Effector CD8-positive, alpha-beta T cell (primary cell): ENCODE data around the gene WDR36.
"Not testable (repeated sequence)": the region's sequence is repeated elsewhere in the genome, so short reads cannot be mapped to it uniquely, and the experiment has no call there.

ENCODE experiments used
- DNase-seq: peaks from one replicate; lab custom pipeline; 2025; lab: John Stamatoyannopoulos, UW

WDR36 gene

DNA sequence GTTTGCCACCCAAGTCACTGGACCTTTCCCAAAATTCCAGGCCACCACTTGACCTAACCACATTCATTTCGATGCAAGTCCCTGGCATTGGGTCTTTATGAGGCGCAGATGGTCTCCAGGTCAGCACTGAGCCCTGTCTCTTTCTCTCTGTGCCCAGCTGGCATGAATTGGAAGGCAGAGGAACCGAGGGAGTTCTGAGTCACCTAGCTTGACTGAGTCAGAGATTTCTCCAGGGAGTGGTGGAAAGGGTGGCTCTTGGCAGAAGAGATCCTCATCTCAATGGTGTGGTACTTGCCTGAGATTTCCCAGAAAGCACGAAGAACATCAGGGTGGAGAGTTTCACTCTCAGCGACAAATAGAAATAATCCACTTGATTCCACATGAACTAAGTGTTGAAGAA is 43.8 kb downstream of the WDR36 start:
- no peak for DNase-seq

DNA sequence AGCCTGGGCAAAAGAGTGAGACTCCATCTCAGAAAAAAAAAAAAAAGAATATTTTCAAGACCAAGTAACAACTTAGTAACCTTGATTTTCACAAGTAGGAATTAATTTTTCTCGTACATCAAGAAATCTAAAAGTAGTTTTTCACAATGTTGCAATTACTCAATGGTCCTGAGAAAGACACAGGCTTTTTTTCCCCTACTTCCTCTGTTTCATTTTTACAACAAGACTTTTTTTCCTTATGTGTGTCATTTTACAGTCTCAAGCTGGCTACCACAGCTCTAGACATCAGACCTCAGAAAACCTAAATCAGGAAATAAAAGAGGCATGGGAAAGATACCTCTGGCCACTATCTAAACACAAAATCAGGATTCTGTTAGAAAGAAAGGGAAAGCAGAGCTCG is 45.9 kb downstream of the WDR36 start:
- no peak for DNase-seq

DNA sequence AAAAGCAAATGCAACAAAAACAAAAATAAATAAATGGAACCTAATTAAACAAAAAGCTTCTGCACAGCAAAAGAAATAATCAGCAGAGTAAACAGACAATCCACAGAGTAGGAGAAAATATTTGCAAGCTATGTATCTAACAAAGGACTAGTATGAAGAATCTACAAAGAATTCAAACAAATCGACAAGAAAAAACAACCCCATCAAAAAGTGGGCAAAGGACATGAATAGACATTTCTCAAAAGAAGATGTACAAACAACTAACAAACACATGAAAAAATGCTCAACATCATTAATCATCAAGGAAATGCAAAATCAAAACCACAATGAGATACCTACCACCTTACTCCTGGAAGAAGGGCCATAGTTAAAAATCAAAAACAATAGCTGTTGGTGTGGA is 49.3 kb downstream of the WDR36 start:
- DNase-seq = not testable (repeated sequence)

DNA sequence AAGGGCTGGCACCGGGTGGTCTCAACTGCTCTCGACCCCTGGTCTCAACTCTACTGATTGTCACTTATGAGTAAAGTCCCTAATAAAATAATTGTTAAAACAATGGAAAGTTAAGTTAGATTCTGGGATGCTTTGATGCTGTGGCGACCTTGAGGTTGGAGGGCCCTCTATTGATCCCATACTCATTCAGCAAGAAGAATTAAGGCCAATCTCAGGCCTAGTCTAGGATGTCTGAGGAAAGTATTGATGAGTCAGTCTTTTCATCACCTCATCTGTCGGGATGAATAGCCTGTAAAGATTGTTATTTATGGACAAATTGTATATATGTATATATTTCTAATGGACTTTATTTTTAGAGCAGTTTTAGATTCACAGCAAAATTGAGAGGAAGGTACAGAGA is 50.8 kb downstream of the WDR36 start:
- DNase-seq = no peak

DNA sequence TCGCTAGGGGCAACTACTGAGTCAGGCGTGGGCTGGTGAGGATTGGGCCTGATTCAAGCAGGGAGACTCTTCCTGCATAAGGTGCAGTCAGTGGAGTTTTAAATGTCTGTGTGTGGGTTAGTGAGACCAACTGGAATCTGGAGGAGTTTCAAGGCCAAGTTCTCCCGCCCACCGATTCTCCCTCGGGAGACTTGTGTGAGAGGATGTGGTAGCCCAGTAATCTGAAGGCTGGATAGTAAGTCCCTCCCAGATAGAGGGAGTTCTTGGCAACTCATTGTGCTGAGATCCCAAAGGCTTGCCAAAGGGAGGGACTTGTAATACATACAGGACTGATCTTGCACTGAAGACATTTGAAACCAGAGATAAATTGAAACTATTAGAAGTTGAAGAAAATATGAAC is 51.8 kb downstream of the WDR36 start:
- DNase-seq = no peak

DNA sequence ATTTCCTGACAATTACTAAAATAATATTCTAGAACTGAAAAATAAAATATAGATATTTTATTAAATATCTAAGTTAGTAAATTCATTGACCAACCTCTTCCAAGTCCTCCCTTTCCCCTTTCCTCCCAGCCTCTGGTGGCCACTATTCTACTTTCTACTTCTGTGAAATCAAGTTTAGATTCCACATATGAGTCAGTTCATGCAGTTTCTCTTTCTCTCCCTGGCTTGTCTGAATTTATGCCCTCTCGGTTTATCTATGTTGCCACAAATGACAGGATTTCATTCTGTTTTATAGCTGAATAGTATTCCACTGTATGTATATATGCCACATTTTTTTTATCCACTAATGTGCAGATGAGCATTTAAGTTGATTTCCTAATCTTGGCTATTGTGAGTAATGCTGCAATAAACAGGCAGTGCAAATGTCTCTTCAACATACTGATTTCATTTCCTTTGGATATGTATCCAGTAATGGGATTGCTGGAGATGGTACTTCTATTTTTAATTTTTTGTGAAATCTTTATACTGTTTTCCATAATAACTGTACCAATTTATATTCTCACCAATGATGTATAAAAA is 52.3 kb downstream of the WDR36 start:
- no peak for DNase-seq

DNA sequence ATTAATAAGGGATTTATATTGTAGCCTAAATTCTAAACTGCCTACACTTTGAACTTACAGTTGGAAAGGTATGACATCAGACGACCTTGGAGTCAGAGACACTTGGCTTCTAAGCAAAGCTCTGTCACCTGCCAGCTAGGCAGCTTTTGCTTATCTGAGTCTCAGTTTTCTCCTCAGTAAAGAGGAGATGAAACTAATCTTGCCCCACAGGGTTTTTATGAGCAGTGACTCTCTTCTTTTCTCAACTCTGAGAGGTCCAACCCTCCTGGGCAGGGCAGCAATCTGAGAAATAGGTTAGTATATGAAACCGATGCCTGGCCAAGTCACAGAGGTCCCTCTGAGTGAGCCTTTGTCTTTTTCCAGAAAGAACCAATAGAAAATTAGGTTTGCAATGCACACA is 53.9 kb downstream of the WDR36 start:
- DNase-seq = no peak

DNA sequence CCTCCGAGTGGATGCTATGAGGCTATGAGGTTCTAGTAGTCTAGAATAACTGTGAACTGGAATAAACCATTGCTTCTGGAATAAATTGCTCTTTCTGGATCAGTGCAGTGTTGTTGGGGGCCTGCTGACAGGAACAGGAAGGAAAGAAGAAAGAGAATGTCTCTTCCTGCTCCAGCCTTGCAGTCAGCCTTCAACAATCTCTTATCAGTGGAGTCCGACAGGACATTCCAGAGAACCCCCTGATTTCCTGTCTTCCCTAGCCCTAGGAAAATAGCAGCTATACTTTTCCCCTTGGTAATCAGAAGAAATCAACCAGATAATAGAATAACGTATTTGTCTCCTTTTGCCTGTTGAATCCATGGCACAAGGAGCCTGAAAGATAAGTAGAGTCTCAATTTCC is 55.4 kb downstream of the WDR36 start:
- DNase-seq = no peak

DNA sequence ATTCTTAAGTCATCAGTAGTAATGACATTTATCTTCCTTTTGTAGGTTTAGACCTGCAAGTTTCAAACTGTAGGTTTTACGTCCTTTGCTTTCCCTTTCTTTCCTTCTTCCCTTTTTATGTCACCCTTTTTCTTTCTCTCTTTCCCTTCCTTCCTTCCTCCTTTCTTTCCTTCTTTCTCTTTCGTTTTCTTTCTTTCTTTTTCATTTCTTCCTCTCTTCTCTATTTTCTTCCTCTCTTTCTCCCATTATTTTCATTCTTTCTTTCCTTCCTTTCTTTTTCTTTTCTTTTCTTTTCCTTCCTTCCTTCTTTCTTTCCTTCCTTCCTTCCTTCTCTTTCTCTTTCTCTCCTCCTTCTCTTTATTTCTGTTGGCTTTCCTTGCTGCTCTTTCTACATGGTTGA is 59.9 kb downstream of the WDR36 start:
- no peak for DNase-seq

DNA sequence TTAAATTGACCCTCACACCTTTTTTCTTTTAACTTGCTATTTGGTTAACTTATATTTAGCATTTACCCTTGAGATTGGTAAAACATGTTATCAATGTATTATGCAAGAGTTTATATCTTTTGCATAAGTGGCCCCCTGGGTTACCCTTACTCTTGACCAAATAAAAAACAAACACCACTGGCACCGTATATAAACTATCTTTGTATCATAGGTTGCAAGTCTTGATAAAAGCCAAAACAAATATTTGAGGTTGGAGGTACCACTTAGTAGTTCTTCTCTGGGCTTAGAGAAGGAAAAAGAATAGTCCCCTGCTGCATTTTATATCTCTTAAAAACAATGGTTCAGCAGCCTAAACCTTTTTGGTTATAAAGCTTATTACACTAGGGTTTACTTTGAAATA is 61.3 kb downstream of the WDR36 start:
- DNase-seq = no peak

DNA sequence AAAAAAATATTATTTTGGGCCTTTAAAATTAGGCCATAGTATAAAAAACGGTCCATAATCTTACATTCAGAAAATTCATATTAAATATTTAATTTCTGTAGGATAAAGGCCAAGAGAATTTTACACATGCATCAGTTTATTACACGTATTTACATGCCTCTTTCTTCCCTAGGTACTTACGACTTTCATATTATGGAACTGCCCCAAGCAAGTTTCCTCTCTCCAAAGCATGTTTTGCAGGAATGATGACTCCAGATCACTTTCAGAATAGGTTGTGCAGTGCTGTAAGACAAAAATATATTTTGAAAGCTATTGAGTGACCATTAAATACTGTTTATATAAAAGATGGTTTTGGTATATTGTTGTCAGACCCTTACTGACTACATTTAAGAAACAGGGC is 61.8 kb downstream of the WDR36 start:
- DNase-seq = no peak

DNA sequence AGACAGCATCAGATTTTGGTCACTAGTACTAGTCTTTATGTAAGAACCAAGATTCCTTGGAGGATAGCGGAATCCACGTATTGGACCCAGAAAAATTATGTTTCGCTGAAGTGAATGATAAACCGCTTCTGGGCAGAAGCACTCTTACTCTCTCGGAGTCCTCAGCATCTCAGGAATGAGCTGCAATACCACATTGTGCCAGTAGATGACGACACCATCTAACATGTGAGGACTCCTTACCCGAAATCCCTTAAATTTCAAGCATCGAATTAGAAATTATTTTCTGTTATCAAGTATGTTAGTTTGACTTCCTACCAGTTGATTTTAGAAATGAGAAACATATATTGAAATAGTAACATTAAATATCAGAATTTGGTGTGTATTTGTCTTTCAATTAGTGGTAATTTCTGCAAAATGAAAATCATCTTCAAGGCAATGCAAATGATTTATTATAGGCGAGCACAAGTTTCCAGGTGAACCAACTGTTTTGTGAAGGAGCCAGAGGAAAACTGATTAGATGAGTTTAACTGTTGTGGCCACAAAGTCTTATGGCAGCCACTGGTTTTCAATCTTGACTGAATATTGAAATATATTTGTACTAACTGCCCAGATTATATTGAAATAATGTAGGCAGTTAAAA is 66.1 kb downstream of the WDR36 start:
- peak; percentile 76 for DNase-seq

DNA sequence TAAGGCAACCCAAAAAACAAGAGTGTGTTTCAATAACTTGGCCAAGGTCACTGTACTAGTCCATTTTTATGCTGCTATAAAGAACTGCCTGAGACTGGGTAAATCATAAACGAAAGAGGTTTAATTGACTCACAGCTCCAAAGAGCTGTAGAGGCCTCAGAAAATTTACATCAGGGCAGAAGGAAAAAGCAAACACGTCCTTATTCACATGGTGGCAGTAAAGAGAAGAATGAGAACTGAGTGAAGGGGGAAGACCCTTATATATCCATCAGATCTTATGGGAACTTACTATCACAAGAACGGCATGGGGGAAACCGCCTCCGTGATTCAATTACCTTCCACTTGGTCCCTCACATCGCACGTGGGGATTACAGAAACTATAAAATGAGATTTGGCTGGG is 67.7 kb downstream of the WDR36 start:
- no peak for DNase-seq

DNA sequence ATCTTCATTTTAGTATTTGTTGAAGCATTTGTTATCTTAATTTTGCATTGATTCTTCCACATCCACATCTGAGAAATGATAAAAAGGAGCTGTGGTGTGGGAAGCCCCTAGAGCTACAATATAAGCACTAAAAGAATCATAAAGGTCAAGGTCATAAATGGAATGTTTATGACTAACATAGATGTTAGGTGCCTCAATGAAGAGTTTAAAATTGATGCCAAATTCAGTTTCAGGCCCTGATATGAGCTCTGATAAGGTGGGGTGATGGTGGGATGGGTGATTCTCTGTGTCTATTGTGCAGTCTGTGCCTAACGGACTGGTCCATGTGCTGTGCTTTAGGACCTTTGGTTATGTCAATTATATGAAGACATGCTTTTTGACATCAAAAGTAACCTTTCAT is 70.9 kb downstream of the WDR36 start:
- no peak for DNase-seq

DNA sequence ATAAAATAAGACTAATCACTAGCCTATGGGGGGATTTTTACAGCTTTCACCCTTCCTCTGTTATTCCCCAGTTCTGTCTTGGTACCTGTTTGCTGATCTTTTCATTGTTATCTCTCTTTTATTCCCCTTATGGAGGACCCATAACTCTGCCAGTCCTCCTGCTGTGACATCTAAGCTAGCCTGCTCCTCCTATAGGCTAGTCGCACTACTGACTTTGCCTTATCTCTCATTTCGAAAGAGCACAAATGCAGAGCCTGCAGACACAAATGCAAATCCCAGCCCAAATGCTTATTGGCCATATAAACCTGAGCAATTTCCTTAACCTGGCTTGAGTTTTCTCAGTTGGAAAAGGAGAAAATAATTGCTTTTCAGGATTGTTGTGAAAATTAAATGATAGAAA is 72.9 kb downstream of the WDR36 start:
- no peak for DNase-seq

DNA sequence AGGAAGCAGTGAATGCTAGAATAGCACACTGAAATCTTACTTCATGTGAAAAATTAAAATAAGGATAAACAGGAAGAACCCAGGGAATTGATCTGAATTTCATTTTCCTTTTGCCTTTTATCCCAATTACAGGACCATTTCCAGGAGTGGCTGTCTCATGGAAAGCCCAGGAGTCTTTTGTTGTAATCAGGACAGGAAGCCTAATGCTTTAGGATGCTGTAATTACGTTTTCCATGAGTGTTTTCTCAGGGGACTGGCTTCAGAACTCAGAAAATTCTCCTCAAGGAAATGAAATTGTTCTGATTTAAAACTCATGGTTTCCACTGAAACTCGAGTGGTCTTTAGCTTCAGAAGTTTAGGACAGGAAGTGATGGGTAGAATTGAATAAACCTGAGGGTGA is 75.4 kb downstream of the WDR36 start:
- DNase-seq = no peak

DNA sequence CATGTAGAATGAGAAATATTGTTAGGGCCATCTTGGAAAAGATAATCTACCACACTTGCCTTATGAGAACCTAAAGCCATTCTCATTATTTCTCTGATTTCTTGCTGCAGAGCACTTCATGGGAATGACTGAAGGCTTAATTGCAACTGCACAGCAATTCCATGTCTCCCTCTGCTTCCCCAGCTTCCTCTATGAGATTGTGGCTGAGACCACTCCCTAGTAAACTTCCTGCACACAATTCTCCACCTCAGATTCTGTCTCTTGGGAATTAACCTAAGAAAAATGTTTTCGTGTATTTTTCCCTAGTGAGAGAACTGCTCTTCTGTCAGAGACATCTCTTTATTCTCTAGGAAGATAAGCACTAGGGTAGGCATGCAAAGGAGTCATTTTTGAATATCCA is 76.5 kb downstream of the WDR36 start:
- DNase-seq = no peak

DNA sequence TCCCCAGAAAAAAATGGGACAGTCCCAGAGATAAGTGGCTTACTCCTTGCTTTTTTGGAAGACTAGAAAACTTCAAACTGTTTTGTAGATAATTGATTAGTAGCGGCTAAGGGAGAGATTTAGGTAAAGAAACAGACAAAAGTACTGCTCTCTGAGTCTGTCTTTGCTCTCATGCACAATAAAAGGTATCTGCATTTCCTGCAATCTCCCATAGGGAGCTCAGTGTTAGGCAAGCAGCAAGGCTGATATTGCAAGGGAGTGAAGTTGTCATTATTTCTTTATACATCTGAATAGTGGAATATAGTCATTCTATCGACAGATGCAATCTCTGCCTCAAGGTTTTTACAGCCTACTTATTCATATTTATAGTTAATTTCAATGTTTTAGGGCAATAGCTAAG is 77.1 kb downstream of the WDR36 start:
- no peak for DNase-seq

DNA sequence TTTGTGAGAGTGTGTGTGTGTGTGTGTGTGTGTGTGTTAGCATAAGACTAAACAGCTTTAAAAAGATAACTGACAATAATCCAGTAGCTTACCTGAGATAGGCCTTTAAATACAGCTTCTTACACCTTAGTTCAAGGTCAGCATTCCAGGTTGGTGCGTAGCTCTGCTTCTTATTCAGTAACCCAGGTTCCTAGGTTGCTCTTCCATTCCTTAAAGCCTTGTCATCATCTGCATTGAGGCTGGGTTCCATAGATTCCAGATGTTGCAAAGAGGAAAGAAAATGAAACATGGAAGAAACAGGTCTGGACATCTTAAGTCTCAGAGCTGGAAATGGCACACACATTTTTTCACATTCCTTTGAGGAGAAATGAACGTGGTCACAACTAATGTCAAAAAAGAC is 78.1 kb downstream of the WDR36 start:
- no peak for DNase-seq

DNA sequence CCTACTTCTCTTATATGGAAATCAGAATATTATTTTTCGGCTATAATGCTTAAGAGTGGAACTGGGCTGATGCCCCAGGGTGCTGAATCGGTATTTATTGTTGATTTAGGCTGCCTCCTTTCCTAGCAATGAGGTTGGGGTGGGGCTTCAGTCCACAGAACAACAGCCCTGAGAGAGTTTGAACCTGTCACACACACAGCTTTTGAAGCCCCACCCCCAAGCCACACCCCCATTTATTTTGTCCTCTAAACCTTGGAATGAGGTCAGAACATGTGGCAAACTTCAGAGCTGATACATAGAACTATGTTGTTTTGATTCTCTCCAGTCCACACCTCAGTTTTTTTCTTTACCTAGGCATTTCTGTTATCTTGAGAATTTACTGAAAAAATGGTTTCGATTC is 80.4 kb downstream of the WDR36 start:
- no peak for DNase-seq

DNA sequence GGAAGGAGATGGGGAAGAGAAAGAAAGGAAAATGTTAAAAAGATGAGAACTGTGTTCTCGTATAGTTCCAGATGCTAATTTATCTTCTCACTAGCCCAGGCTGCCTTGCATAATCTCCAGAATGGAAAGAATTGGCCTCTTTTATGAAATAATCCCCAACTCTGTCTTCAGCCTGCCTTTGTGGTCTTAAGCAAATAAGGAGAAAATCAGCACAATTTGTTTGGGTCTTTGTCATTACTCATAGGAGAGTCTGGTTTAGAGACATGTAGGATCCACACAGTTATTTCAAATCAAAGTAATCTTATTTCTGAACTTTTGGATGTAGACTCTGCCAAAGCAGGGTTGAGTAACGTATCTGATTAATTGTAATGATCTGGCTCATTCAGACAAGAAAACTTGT is 81.3 kb downstream of the WDR36 start:
- DNase-seq = no peak
